Left forelimb (tissue), 1 donor: ENCODE data around the gene FAAP20.
A peak's percentile ranks its signal among the peaks of the same experiment; 100 is the strongest.

Experiments
- DNase-seq: peaks from one replicate; pipeline ENCODE4 v3.0.0-alpha.2; 2018; ENCODE audit warnings: low spot score

FAAP20 gene

DNA sequence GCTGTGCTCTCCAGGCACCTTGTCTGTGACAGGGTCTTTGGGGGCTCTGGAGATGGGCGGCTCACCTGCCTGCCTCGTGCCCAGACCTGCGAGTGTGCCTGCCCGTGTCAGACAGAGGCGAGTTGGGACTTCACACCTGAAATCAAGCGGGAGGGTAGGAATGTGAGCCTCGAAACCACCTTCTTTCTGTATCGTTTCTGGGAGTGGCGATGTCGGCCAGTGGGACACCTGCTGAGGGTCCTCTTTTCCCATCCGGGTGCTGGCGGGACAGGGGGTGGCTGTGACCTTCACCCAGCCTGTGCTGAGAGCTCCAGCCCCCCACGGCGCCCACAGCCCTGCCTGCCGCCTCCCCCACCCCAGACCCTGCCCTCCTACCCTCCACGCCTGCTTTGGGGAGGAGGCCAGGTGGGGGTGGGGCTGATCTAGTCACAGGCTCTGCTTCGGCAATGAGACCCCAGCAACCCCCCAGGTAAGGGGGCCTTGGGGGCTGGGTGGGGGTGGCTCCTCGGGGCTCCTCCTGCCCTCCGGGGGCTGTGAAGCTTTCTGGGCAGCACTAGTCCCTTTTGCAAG is 15.6 kb upstream of the FAAP20 start:
- no peak for DNase-seq

- no peak for DNase-seq
These were observed 15.0 kb upstream of the FAAP20 start for GRCh38 chr1:2209400-2210083.

DNA sequence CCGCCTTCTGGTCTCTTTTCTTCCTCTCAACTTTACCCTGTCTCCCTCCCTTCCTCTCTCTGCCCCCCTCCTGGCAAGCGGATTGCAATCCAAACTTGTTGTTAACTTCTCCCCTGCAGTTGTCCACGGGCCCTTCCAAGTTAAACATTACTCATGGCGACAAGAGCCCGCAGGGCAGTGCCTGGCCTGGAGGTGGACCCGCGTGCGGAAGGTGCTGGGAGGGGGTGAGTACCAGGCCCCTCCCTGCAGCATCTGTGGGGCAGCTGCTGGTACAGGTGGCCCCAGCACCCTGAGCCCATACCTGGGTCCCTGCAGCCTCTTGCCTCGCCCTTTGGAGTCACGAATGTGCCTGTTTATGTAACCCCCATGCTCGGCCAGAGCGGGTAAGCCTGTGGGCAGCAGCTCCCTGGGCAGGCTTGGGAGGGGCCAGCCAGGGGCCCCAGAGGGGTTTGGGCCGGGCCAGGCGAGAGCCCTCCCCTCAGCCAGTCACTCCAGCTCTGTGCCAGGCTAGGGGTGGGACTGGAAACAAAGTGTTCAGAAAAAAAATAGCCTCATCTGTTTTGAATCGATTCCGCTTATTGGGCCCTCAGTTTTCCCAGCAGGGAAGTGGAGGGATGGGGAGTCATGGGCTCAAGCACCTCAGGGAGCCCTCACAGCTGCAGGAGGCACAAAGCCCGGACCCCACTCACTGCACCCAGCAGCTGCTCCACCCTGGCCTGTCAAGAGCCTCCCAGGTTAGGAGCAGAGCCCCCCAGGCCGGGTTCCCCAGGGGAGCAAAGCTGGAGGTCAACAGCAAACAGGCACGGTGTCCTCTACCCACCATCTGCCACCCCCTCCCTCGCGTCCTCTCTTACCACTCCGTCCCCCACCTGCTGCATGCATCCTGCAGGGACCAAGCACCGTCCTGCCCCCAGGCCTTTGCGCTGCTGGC is 14.0 kb upstream of the FAAP20 start:
- DNase-seq: no peak

DNA sequence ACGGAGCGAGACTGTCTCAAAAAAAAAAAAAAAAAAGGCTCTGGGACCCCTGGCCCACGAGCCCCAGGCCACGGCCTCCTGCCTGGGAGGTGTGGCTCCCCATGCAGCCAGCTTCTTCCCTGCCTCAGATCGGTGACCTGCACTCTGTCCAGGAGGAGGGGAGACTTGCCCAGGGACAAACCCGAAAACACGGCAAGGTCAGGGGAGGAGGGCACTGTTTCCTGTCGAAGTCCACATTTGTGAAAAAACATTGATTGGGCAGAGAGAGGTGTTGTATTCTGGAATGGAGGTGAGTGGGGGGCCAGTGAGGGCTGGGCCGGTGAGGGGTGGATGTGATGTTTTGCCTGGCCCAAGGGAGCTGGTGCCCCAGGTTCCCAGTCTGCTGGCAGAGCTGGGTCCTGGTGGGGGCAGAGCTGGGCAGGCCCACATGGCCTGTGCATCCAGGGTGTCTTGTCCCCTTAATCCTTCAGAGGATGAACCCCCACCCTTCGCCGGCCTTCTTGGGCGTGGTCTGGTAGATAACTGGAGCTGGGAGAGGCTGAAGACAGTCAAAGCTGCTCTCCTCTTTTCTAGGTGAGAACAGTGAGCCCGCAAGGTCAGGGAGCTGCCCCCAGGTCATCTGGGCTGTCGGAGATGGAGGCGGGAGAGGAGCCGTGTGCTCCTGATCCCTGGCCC is 12.4 kb upstream of the FAAP20 start:
- no peak for DNase-seq

- DNase-seq: peak; percentile 97
These were observed 10.8 kb upstream of the FAAP20 start for GRCh38 chr1:2205191-2205952.

GRCh38 chr1:2204415-2205190 is 10.0 kb upstream of the FAAP20 start:
- DNase-seq: peak; percentile 95

- no peak for DNase-seq
These were observed 9.3 kb upstream of the FAAP20 start for GRCh38 chr1:2203671-2204414.

DNA sequence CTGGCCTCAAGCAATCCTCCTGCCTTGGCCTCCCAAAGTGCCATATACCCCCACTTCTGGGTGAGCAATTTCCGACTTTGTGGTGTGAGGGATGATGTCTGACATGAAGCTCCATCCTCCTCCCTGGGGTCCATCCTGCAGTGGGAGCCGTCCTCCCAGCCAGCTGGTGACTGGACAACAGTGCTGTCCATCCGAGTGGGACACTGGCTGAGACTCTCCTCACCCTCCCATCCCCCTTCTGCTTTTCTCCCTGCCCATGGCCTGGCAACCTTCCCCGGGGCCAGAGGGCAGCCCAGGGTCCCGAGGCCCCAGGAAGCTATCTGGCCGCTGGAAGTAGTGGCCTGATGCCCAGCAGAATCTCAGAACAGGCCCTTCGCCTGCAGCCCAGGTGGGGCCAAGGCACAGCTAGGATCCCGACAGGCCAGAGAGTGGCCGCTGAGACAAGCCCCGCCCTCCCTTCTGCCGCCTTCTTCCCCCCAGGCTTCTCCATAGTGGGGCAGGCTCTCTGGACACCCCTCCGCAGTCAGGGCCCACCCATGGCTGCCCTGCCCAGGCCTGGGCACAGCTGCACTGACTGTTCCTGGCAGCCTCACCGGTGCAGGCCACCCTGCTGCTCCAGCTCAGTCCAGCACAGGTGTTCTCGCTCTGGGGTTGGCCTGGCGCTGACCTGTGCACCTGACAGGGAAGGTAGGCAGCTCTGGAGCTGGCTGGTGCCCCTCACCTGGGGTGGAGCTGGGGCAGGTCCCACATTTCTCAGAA is 8.4 kb upstream of the FAAP20 start:
- DNase-seq: no peak

- no peak for DNase-seq
These were observed 7.5 kb upstream of the FAAP20 start for GRCh38 chr1:2202008-2202575.

GRCh38 chr1:2201062-2201461 is 6.5 kb upstream of the FAAP20 start:
- DNase-seq: no peak

DNA sequence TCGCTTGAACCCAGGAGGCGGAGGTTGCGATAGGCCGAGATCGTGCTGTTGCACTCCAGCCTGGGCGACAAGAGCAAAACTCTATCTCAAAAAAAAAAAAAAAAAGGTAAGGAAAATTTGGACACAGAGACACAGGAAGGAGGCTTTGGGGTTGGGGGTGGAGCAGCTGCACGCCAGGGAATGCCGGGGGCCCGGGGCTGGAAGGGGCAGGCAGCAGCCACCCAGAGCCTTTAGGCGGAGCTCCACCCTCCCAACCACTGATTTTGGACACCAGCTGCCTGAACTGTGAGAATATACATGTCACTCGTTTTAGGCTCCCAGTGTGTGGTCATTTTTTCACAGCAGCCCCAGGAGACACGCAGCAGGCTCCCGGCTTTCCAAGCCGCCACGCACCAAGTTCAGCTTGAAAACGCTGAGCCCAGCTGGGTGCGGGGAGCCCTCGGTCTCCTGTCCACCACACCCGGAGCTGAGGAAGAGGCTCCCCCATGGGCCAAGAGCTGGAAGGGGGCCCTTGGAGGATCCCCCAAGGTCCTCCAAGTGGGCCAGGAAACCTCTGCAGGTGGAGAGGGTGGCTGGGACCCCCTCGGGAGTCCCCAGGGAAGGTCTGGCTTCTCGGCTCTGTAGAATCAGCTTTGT is 5.9 kb upstream of the FAAP20 start:
- DNase-seq: no peak

GRCh38 chr1:2199042-2199810 is 4.7 kb upstream of the FAAP20 start:
- peak; percentile 89 for DNase-seq

GRCh38 chr1:2198571-2198970 is 4.0 kb upstream of the FAAP20 start:
- no peak for DNase-seq

DNA sequence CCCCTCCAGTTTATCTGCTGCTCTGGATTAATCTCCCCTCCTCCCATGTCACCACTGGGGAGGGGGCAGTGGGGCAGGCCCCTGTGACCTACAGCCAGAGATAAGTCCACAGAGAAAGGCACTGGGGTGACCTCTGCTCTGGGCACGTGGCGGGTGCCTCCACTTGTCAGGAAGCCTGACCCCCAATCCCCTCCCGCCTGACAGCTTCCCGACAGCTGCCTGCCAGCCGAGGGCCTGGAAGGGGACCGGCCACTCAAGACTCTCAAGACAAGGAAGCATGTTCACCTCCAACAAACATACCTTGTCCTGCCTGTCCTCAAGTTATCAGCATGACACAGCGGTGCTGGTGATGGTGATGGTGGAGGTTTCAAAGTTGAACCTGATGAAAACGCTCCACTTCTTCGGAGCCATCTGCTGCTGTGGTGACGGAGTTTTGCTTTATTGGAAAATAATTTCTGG is 3.2 kb upstream of the FAAP20 start:
- DNase-seq: no peak

DNA sequence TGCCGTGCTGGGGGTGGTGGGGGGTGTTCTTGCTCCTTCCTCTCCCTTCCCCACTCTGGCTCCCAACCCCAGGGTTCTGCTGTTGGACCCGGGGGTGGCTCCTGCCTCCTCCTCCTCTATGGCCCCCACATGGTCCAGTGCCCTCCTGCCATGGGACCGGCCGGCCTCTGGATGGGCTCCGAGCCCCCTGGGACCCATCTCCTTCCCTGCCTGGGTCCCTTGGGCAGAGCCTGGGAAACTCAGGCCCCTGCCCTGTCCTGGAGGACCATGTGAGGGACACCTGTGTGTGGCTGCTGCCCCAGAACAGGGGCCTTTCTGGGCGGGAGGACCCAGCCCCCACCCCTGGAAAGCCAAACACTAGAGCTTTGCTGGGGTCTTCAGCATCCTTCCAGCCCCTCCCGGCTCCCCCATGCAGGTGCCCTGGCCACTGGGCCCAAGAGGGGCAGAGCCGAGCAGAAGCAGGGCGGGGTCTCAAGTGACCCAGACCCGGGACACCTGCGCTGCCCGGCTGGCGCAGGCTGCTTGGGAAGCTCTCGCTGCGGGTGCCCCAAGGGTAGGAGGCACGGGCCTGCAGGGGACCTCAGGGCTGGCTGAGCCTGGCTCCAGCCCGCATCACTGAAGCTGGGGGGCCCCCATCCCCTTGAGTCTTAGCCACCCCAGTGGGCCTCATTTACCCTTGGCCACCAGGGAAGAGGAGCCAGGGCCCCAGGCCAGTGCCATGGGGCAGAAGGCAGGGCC is 2.5 kb upstream of the FAAP20 start:
- no peak for DNase-seq

- DNase-seq: no peak
These were observed 1.2 kb upstream of the FAAP20 start for GRCh38 chr1:2195785-2196184.
